MCF 10A (cell line): ENCODE results near the gene AHCYL1. TPM values are rescaled to one million over a fixed set of nuclear protein-coding genes. Genes with fewer than 3 reads are reported as not detected.

Experiments
- BruUV-seq: library from RNA; stranded (reverse); fragments of 400-500 nt; replicated peaks from 2 replicates; lab custom pipeline; 2021; lab: Mats Ljungman, UMichigan
- CTCF ChIA-PET: fragments of 300-600 bp; sonication (Branson Sonifier 250); formaldehyde crosslinking; extraction: SDS; loops from one replicate; lab custom pipeline; 2021; ENCODE audit warnings: antibody characterized with exemption, inconsistent platforms; lab: Yijun Ruan, JAX
- POLR2A ChIA-PET: fragments of 300-600, 350-650 bp; sonication (Branson Sonifier 250); formaldehyde crosslinking; extraction: SDS; loops from one replicate; lab custom pipeline; 2020; ENCODE audit warnings: antibody characterized with exemption, inconsistent platforms; lab: Yijun Ruan, JAX
- DNase-seq: peaks from one replicate; pipeline ENCODE4 v3.0.0-alpha.2; 2018; ENCODE audit not compliant: unreplicated experiment
- H3K27ac Mint-ChIP-seq: one replicate; pipeline ENCODE4 v1.8.0; 2022; ENCODE audit warnings: mild to moderate bottlenecking, low read depth, mixed read lengths; ENCODE audit not compliant: unreplicated experiment
- H3K27me3 Mint-ChIP-seq: one replicate; pipeline ENCODE4 v1.8.0; 2022; ENCODE audit warnings: mixed read lengths; ENCODE audit not compliant: insufficient read depth, unreplicated experiment
- H3K36me3 Mint-ChIP-seq: one replicate; pipeline ENCODE4 v1.8.0; 2022; ENCODE audit warnings: mild to moderate bottlenecking, moderate library complexity, mixed read lengths; ENCODE audit not compliant: insufficient read depth, unreplicated experiment
- H3K4me1 Mint-ChIP-seq: one replicate; pipeline ENCODE4 v1.8.0; 2022; ENCODE audit warnings: mixed read lengths; ENCODE audit not compliant: insufficient read depth, unreplicated experiment
- H3K4me3 Mint-ChIP-seq: one replicate; pipeline ENCODE4 v1.8.0; 2022; ENCODE audit warnings: mild to moderate bottlenecking, moderate library complexity, mixed read lengths; ENCODE audit not compliant: unreplicated experiment
- H3K9me3 Mint-ChIP-seq: one replicate; pipeline ENCODE4 v1.8.0; 2022; ENCODE audit warnings: mixed read lengths; ENCODE audit not compliant: unreplicated experiment
- CTCF ChIP-seq: fragments of 200-600 bp; IDR thresholded peaks from one replicate; pipeline ENCODE4 v1.8.0; 2022; ENCODE audit warnings: antibody characterized with exemption, mild to moderate bottlenecking; ENCODE audit not compliant: unreplicated experiment
- intact Hi-C: fragments of 100-400 bp; cut with micrococcal nuclease; formaldehyde crosslinking; loops from 2 replicates; pipeline ENCODE4 v1.14.1; 2022
- total RNA-seq: library from RNA; stranded (reverse); gene quantifications from 2 replicates; pipeline ENCODE4 v1.2.3, GENCODE V29; 2022

The AHCYL1 gene
- total RNA-seq, 1 experiment from 2014 or later = 104 TPM

- Mint-ChIP-seq H3K4me3 (no peak overlapping the region), H3K27ac (no peak overlapping the region), H3K9me3 (no peaks in the 10 kb centered on the region), H3K36me3 (peaks cover 90% of the 10 kb centered on the region), H3K27me3 (no peaks in the 10 kb centered on the region), H3K4me1 (no peaks in the 10 kb centered on the region)
- no peak for DNase-seq
- intact Hi-C loops = no loop called here
- no peak for TF ChIP-seq CTCF
- ChIA-PET POLR2A (interaction anchor here (1.5 kb wide), 1 partner anchor 9 kb away, joined by 6 read pairs; the partner anchor contains the start of gene STRIP1), CTCF (interaction anchor here (0.6 to 12.1 kb wide), 2 partner anchors 9 to 554 kb away, joined by 3 to 120 read pairs; no protein-coding TSS in a partner anchor)
- no TSS peak for BruUV-seq
Measured at GRCh38 chr1:110043016-110043415, 58.5 kb downstream of the AHCYL1 start.

DNA sequence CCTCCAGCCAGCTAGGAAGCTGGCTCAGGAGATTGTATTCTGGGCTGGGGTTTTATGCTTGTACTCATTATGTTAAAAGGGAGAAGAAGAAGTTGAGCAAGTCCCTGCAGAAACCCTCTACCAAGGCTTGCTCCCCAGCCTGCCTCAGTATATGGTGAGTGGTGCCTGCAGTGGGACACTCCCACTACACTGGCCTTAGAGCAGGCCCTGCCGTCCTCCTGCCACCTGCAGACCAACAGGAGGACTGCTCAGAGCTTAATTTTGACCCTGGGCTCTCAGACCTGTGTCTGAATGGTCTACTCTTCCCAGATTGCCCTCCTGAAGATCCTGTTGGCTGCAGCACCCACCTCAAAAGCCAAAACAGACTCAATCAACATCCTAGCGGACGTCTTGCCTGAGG, 62.9 kb downstream of the AHCYL1 start:
- intact Hi-C loops = no loop called here
- H3K4me1 Mint-ChIP-seq = peaks cover 7% of the 10 kb centered on the region
- no peak overlapping the region for H3K4me3 Mint-ChIP-seq
- H3K9me3 Mint-ChIP-seq = no peaks in the 10 kb centered on the region
- no peak overlapping the region for H3K27ac Mint-ChIP-seq
- no peak for DNase-seq
- H3K27me3 Mint-ChIP-seq = no peaks in the 10 kb centered on the region
- TF ChIP-seq CTCF = no peak
- BruUV-seq = no TSS peak
- ChIA-PET POLR2A (no interaction called here), CTCF (interaction anchor here (0.6 to 1.9 kb wide), 5 partner anchors 12 to 161 kb away, joined by 3 to 5 read pairs (median 3); no protein-coding TSS in a partner anchor)
- H3K36me3 Mint-ChIP-seq = peaks cover 79% of the 10 kb centered on the region

GRCh38 chr1:110048240-110048639, 63.7 kb downstream of the AHCYL1 start:
- no TSS peak for BruUV-seq
- no peak for DNase-seq
- POLR2A ChIA-PET = no interaction called here
- Mint-ChIP-seq H3K27me3 (no peaks in the 10 kb centered on the region), H3K9me3 (no peaks in the 10 kb centered on the region), H3K27ac (no peak overlapping the region), H3K4me1 (peaks cover 7% of the 10 kb centered on the region), H3K4me3 (no peak overlapping the region), H3K36me3 (peaks cover 79% of the 10 kb centered on the region)
- CTCF ChIA-PET = interaction anchor here (0.5 to 1.9 kb wide), 5 partner anchors 11 to 290 kb away, joined by 3 to 5 read pairs (median 3); no protein-coding TSS in a partner anchor
- no peak for TF ChIP-seq CTCF
- intact Hi-C loops = no loop called here

- ChIA-PET CTCF (interaction anchor here (0.7 to 9.6 kb wide), 6 partner anchors 9 to 449 kb away, joined by 3 to 183 read pairs (median 7); partner anchors contain the start of gene STRIP1), POLR2A (no interaction called here)
- no peak overlapping the region for H3K27ac Mint-ChIP-seq
- H3K4me3 Mint-ChIP-seq = no peak overlapping the region
- H3K36me3 Mint-ChIP-seq = peaks cover 77% of the 10 kb centered on the region
- peak; percentile 17 for DNase-seq
- no peak for TF ChIP-seq CTCF
- peaks cover 7% of the 10 kb centered on the region for H3K4me1 Mint-ChIP-seq
- H3K9me3 Mint-ChIP-seq = no peaks in the 10 kb centered on the region
- H3K27me3 Mint-ChIP-seq = no peaks in the 10 kb centered on the region
- intact Hi-C loops = no loop called here
- no TSS peak for BruUV-seq
Measured at GRCh38 chr1:110048923-110049601, 64.5 kb downstream of the AHCYL1 start.
